ENCODE measurements around the gene TFR2. TPM values are rescaled to one million over a fixed set of nuclear protein-coding genes. Genes with fewer than 3 reads are reported as not detected.

The TFR2 gene
- total and polyA plus RNA-seq, 10 donors = 1.7 to 6.6 (median 2.1) TPM

DNA sequence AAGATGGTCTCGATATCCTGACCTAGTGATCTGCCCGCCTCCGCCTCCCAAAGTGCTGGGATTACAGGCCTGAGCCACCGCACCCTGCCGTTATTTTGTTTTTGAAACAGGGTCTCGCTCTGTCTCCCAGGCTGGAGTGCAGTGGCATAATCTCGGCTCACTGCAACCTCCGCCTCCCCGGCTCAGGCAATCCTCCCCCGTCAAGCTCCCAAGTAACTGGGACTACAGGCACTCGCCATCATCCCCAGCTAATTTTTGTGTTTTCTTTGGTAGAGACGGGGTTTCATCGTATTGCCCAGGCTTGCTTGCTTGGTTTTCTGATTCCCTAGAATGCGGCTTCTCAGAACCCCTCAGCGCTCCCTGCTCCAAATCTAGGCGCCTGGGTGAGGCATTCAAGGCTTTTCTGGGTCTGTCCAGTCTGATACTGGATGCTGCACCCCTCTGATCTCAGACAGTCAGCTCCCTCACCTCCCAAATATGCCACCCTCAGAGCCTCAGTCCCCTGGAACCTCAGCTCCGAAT, 1.3 kb downstream of the TFR2 start:
- Histone ChIP-seq H3K4me3 (no peak overlapping the region), H3K27ac (no peak overlapping the region), H3K9me3 (no peaks in the 10 kb centered on the region), H3K4me1 (peaks cover 0 to 4% (median 0%) of the 10 kb centered on the region in 6 donors), H3K27me3 (replicated peaks in 1 of 7) (peaks cover 0 to 30% (median 11%) of the 10 kb centered on the region in 7 donors), H3K36me3 (no peaks in the 10 kb centered on the region)
- 84 to 94% (median 88%) methylated on average over 17 of the region's 17 CpGs for WGBS, 5 donors
- no peak for DNase-seq
- intact Hi-C loops (cut with DNase I; ENCODE audit: low total_unique reads) = no loop called here
- TF ChIP-seq CTCF (IDR thresholded peaks at IDR 0.05 in 8 of 11, conservative IDR thresholded peaks at IDR 0.05 in 3 of 11) (no peak), POLR2AphosphoS5 (IDR thresholded peaks at IDR 0.05) (no peak)

DNA sequence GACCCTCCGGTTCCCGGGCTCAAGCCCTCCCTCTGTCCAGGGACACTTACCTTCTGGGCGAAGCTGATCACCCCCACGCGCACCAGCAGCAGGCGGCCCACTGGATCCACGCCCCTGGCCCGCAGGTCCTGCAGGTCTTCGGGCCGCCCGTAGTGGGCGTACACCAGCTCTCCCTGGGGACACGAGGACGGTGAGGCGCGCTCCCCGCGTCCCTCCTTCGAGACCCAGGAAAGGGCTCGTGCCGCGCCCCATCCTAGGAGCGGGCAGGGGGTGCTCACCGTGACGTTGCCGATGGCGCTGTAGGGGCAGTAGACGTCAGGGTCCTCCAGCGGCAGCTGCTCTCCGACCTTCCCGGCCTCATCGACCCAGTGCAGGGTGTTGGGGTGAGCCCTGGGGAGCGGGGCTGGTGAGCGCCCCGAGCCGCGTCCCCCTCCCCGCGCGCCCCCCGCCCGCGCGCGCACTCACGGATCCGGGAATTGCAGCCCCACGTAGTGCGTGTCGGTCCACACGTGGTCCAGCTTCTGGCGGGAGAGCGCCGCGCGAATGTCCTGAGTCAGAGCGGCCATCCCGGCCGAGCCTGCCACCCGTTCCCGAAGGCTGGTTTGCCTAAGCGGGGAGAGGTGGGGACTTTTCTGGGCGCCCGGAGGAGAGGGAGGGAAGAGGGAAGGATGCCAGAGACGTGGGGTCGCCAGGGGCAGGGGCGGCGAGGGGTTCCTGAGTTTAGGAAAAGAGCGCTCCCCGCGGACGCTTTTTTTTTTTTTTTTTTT, 8.2 kb downstream of the TFR2 start:
- peak; percentile 88 for DNase-seq
- intact Hi-C loops (cut with DNase I; ENCODE audit: low total_unique reads) = no loop called here
- 2 to 4% (median 3%) methylated on average over 26 to 72 of the region's 72 CpGs for WGBS, 5 donors
- peaks cover 0 to 30% (median 8%) of the 10 kb centered on the region in 7 donors for H3K27me3 ChIP-seq (replicated peaks in 1 of 7)
- TF ChIP-seq POLR2AphosphoS5 (IDR thresholded peaks at IDR 0.05) = peak; percentile 48 to 67 (median 57)
- TF ChIP-seq CTCF (IDR thresholded peaks at IDR 0.05 in 8 of 11, conservative IDR thresholded peaks at IDR 0.05 in 3 of 11) = peak in 8 of 11 experiments; percentile 14 to 55 (median 38)
- TF ChIP-seq POLR2A (IDR thresholded peaks at IDR 0.05) = no peak
- H3K9me3 ChIP-seq = no peaks in the 10 kb centered on the region
- peaks cover 0 to 20% (median 11%) of the 10 kb centered on the region in 6 donors for H3K4me1 ChIP-seq
- H3K4me3 ChIP-seq = peak overlapping the region; percentile 50 to 89 (median 57)
- H3K36me3 ChIP-seq = no peaks in the 10 kb centered on the region
- H3K27ac ChIP-seq = peak overlapping the region in 5 of 8 donors; percentile 37 to 81 (median 57)

- 88 to 99% (median 92%) methylated on average over 4 of the region's 4 CpGs for WGBS, 5 donors
These were observed 11.3 kb downstream of the TFR2 start for GRCh38 chr7:100630066-100630465.

More at GRCh38 chr7:100630066-100630465, 11.3 kb downstream of the TFR2 start:
- intact Hi-C loops (cut with DNase I; ENCODE audit: low total_unique reads) = no loop called here
- Histone ChIP-seq H3K9me3 (no peaks in the 10 kb centered on the region), H3K27ac (no peak overlapping the region), H3K4me1 (peaks cover 4 to 39% (median 23%) of the 10 kb centered on the region in 6 donors), H3K27me3 (replicated peaks in 1 of 7) (peaks cover 0 to 33% (median 8%) of the 10 kb centered on the region in 7 donors), H3K4me3 (no peak overlapping the region), H3K36me3 (no peaks in the 10 kb centered on the region)
- TF ChIP-seq CTCF (IDR thresholded peaks at IDR 0.05 in 8 of 11, conservative IDR thresholded peaks at IDR 0.05 in 3 of 11) (no peak), POLR2A (IDR thresholded peaks at IDR 0.05) (no peak), POLR2AphosphoS5 (IDR thresholded peaks at IDR 0.05) (no peak)
- DNase-seq = no peak
